ENCODE results near the gene LEMD1. TPM values are rescaled to one million over a fixed set of nuclear protein-coding genes. Genes with fewer than 3 reads are reported as not detected.

Gene LEMD1
- total RNA-seq, 2 donors from 2014 or later, result not detected

DNA sequence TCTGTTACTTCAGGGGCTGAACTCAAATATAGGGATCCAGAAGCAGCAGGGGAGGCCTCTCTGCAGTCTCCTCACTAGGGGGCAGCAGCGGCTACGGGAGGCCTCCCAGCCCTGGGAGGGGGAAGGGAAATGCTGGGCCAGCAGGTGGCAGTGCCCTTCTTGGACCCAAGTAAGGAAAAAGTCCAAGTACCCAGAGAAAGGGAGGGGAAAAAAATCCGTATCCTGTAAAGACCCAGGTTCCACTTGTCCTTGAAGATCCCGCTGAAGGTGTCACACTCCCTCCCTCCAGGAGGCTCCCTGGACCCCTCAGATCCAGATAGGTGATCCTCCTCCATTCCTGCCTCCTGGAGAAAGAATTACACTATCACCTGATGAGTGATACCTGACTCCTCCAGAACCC lies 86.2 kb downstream of the LEMD1 start:
- peak; percentile 93 for ATAC-seq
- intact Hi-C loops (cut with DNase I), result loop anchor here (10.0 kb wide), 1 partner anchor 189 kb away; no protein-coding TSS in a partner anchor
- Histone ChIP-seq H3K27ac (no peak overlapping the region), H3K36me3 (replicated peaks in 1 of 2; ENCODE audit: insufficient read depth in 1 of 2, low read depth in 2 of 2) (no peaks in the 10 kb centered on the region), H3K4me3 (no peak overlapping the region), H3K9me3 (no peaks in the 10 kb centered on the region), H3K27me3 (no peaks in the 10 kb centered on the region), H3K4me1 (no peaks in the 10 kb centered on the region)
- no peak for TF ChIP-seq POLR2A (IDR thresholded peaks at IDR 0.05)
- TF ChIP-seq, protein P1, sequence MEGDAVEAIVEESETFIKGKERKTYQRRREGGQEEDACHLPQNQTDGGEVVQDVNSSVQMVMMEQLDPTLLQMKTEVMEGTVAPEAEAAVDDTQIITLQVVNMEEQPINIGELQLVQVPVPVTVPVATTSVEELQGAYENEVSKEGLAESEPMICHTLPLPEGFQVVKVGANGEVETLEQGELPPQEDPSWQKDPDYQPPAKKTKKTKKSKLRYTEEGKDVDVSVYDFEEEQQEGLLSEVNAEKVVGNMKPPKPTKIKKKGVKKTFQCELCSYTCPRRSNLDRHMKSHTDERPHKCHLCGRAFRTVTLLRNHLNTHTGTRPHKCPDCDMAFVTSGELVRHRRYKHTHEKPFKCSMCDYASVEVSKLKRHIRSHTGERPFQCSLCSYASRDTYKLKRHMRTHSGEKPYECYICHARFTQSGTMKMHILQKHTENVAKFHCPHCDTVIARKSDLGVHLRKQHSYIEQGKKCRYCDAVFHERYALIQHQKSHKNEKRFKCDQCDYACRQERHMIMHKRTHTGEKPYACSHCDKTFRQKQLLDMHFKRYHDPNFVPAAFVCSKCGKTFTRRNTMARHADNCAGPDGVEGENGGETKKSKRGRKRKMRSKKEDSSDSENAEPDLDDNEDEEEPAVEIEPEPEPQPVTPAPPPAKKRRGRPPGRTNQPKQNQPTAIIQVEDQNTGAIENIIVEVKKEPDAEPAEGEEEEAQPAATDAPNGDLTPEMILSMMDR (IDR thresholded peaks at IDR 0.05), result peak; percentile 94 to 100 (median 99)
- 2 to 4% methylated on average over 4 of the region's 4 CpGs for WGBS, 2 donors
- DNase-seq, result peak; percentile 89 to 91 (median 90)

DNA sequence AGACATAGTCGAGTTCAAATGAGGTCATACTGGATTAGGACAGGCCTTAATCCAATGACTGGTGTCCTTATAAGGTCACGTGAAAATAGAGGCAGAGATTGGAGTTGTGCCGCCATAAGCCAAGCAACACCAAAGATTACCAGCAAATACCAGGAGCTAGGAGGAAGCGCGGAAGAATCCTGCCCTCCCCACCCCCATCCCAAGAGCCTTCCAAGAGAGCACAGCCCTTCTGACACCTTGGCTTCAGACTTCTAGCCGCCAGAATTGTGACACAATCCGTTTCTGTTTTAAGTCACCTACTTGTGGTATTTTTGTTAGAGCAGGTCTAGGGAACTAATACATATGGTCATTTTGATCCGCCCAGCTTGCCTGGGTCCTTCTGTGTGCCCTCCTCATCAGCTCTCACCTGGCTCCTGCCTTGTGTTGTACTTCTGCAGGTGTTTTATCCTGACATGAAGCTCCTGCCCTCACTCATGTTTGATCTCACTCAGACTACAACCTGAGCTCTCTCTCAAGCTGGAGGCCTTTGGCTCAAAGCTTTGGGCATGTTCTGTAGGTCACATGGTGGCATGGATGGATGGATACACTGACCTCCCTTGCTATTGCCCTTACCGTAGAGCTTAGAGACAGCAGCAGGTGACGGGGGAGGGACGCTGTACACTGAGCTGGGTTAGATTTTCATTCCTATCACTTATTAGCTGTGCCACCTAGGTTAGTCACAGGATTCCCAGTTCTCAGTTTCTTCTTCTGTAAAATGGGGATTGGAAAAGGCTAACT lies 89.7 kb downstream of the LEMD1 start:
- DNase-seq, result no peak
- TF ChIP-seq, protein P1 (IDR thresholded peaks at IDR 0.05), result no peak
- TF ChIP-seq POLR2A (IDR thresholded peaks at IDR 0.05), result no peak
- ATAC-seq, result no peak
- Histone ChIP-seq H3K36me3 (replicated peaks in 1 of 2; ENCODE audit: insufficient read depth in 1 of 2, low read depth in 2 of 2) (no peaks in the 10 kb centered on the region), H3K9me3 (no peaks in the 10 kb centered on the region), H3K4me3 (no peak overlapping the region), H3K4me1 (peaks cover 15% of the 10 kb centered on the region), H3K27me3 (no peaks in the 10 kb centered on the region), H3K27ac (no peak overlapping the region)
- 82% methylated on average over 11 of the region's 11 CpGs for whole genome bisulfite sequencing, 2 donors
- intact Hi-C loops (cut with DNase I), result loop anchor here (10.0 kb wide), 1 partner anchor 193 kb away; no protein-coding TSS in a partner anchor

MicroRNAs encoded within 50 kb of the gene (microRNA counts, 767-probe panel; counts per million panel counts)
- microRNA hsa-miR-135b-5p, result 0 to 736 counts per million in 2 donors

Small RNA genes lying within 50 kb of the gene (microRNA-seq; reads per million reads assigned to microRNA genes)
- gene MIR135B (ENCODE audit: borderline number of aligned reads in 2 of 2, borderline replicate concordance in 2 of 2), result 34.9 to 51.2 reads per million in 2 donors

Small RNA genes lying within 50 kb of the gene (small RNA-seq; reads per million reads assigned to genes)
- gene MIR135B (2.2 reads per million, percentile 71 among the genes with 10 or more reads in this experiment), gene SNRPGP10 (not detected)

Other genes with a start within 250 kb of the LEMD1 start
- 1 to 10 TPM; 6.5 to 8.6 TPM for gene DSTYK, start 210.4 kb downstream of the LEMD1 start, total RNA-seq
- gene TMCC2, start 194.1 kb downstream of the LEMD1 start, total RNA-seq, result 1 to 10 TPM; 1.3 to 1.6 TPM
- 10 to 100 TPM; 11.2 to 20.8 TPM for gene NUAK2, start 100.3 kb downstream of the LEMD1 start, total RNA-seq
- 1 to 10 TPM in 1 of 2 donors, under 1 TPM in 1; 0.78 to 8.6 TPM for gene KLHDC8A, start 65.1 kb downstream of the LEMD1 start, total RNA-seq
- gene BLACAT1, start 34.0 kb upstream of the LEMD1 start, total RNA-seq, result 1 to 10 TPM in 1 of 2 donors, not detected in 1; 1.0 TPM
- 10 to 100 TPM; 28.0 to 28.7 TPM for gene CDK18, start 82.6 kb upstream of the LEMD1 start, total RNA-seq
- 10 to 100 TPM; 16.6 to 17.8 TPM for gene ELK4, start 210.0 kb upstream of the LEMD1 start, total RNA-seq